PC-9 (cell line): ENCODE data around the gene SYT2. TPM values are rescaled to one million over a fixed set of nuclear protein-coding genes. Genes with fewer than 3 reads are reported as not detected.
"Not testable (repeated sequence)": the region's sequence is repeated elsewhere in the genome, so short reads cannot be mapped to it uniquely, and the experiment has no call there.

Source experiments
- BruUV-seq: library from RNA; stranded (reverse); fragments of 400-500 nt; replicated peaks from 2 replicates; lab custom pipeline; 2021; lab: Mats Ljungman, UMichigan
- CTCF ChIA-PET: fragments of 300-600 bp; sonication (Branson Sonifier 250); formaldehyde crosslinking; loops from one replicate; lab custom pipeline; 2022; ENCODE audit warnings: antibody characterized with exemption; lab: Charles Lee
- POLR2A ChIA-PET: fragments of 300-600 bp; sonication (Branson Sonifier 250); formaldehyde crosslinking; loops from one replicate; lab custom pipeline; 2022; ENCODE audit warnings: antibody characterized with exemption; ENCODE audit not compliant: unreplicated experiment; lab: Charles Lee
- DNase-seq, 2 experiments: peaks; one replicate each; pipeline versions ENCODE4 v3.0.0 to v3.0.0-alpha.2; 2015 to 2022; ENCODE audit warnings: mixed read lengths in 1 of 2
- H2AFZ ChIP-seq: fragments of 200-600 bp; sonication (generic); 2 replicates; pipeline ENCODE4 v1.8.1; 2017; ENCODE audit warnings: antibody characterized with exemption
- H3F3A ChIP-seq: fragments of 200-600 bp; sonication (generic); 2 replicates; pipeline ENCODE4 v1.8.1; 2017; ENCODE audit warnings: antibody characterized with exemption, mild to moderate bottlenecking, low read depth; ENCODE audit not compliant: insufficient read depth
- H3K27ac ChIP-seq: fragments of 200-600 bp; sonication (generic); 2 replicates; pipeline ENCODE4 v1.6.1; 2016; ENCODE audit warnings: mixed run types
- H3K27me3 ChIP-seq: fragments of 200-600 bp; sonication (generic); 2 replicates; pipeline ENCODE4 v1.6.1; 2016; ENCODE audit warnings: low read depth, mixed run types; ENCODE audit not compliant: insufficient read depth
- H3K36me3 ChIP-seq: fragments of 200-600 bp; sonication (generic); 2 replicates; pipeline ENCODE4 v1.6.1; 2016; ENCODE audit warnings: low read depth, mixed run types
- H3K4me1 ChIP-seq: fragments of 200-600 bp; sonication (generic); replicated peaks from 2 replicates; pipeline ENCODE4 v1.6.1; 2016; ENCODE audit warnings: mixed run types; ENCODE audit not compliant: insufficient read depth
- H3K4me2 ChIP-seq: fragments of 200-600 bp; sonication (generic); 2 replicates; pipeline ENCODE4 v1.6.1; 2017; ENCODE audit warnings: mixed run types
- H3K4me3 ChIP-seq: fragments of 200-600 bp; sonication (generic); 2 replicates; pipeline ENCODE4 v1.6.1; 2016; ENCODE audit warnings: mixed run types
- H3K79me2 ChIP-seq: fragments of 200-600 bp; sonication (generic); 2 replicates; pipeline ENCODE4 v1.6.1; 2017; ENCODE audit warnings: low read depth, mixed run types
- H3K9me2 ChIP-seq: fragments of 200-600 bp; sonication (generic); 2 replicates; pipeline ENCODE4 v1.8.1; 2017; ENCODE audit warnings: mild to moderate bottlenecking; ENCODE audit not compliant: insufficient read depth
- H3K9me3 ChIP-seq: fragments of 200-600 bp; sonication (generic); 2 replicates; pipeline ENCODE4 v1.8.1; 2016; ENCODE audit warnings: low read depth; ENCODE audit not compliant: insufficient read depth
- H4K20me1 ChIP-seq: fragments of 200-600 bp; sonication (generic); 2 replicates; pipeline ENCODE4 v1.8.1; 2017; ENCODE audit not compliant: insufficient read depth
- CTCF ChIP-seq: fragments of 200-600 bp; sonication (generic); conservative IDR thresholded peaks from 2 replicates; pipeline ENCODE4 v1.6.1; 2017; ENCODE audit warnings: mixed run types, antibody characterized with exemption, mild to moderate bottlenecking, moderate library complexity
- EZH2 ChIP-seq: fragments of 200-600 bp; sonication (generic); IDR thresholded peaks from 2 replicates; pipeline ENCODE4 v1.8.0; 2017; ENCODE audit warnings: antibody characterized with exemption, low read depth
- intact Hi-C: fragments of 100-400 bp; cut with micrococcal nuclease; formaldehyde crosslinking; loops from one replicate; pipeline ENCODE4 v1.10.0; 2022; ENCODE audit not compliant: unreplicated experiment
- total RNA-seq: library from RNA; stranded (reverse); gene quantifications from 2 replicates; pipeline ENCODE4 v1.2.3, GENCODE V29; 2021

SYT2 gene
- total RNA-seq, 1 experiment from 2014 or later = 0.07 TPM

GRCh38 chr1:202632241-202632640, 78.0 kb downstream of the SYT2 start:
- Histone ChIP-seq H2AFZ (no peak overlapping the region), H3F3A (no peaks in the 10 kb centered on the region), H3K79me2 (no peaks in the 10 kb centered on the region), H3K4me1 (no peaks in the 10 kb centered on the region), H3K4me3 (no peak overlapping the region), H3K9me3 (no peaks in the 10 kb centered on the region), H3K27ac (no peak overlapping the region), H3K4me2 (no peak overlapping the region), H3K9me2 (no peaks in the 10 kb centered on the region), H3K27me3 (peaks cover 30% of the 10 kb centered on the region), H4K20me1 (no peaks in the 10 kb centered on the region), H3K36me3 (no peaks in the 10 kb centered on the region)
- intact Hi-C loops = no loop called here
- no TSS peak for BruUV-seq
- no peak for DNase-seq
- CTCF ChIA-PET = no interaction called here
- TF ChIP-seq EZH2 (no peak), CTCF (no peak)
- POLR2A ChIA-PET = no interaction called here

GRCh38 chr1:202631076-202631923, 79.0 kb downstream of the SYT2 start:
- Histone ChIP-seq H3K9me3 (no peaks in the 10 kb centered on the region), H3K79me2 (no peaks in the 10 kb centered on the region), H3F3A (no peaks in the 10 kb centered on the region), H3K9me2 (no peaks in the 10 kb centered on the region), H3K4me3 (no peak overlapping the region), H3K36me3 (no peaks in the 10 kb centered on the region), H3K27ac (no peak overlapping the region), H3K27me3 (peaks cover 30% of the 10 kb centered on the region), H2AFZ (no peak overlapping the region), H3K4me2 (no peak overlapping the region), H4K20me1 (no peaks in the 10 kb centered on the region), H3K4me1 (no peaks in the 10 kb centered on the region)
- intact Hi-C loops = no loop called here
- BruUV-seq = no TSS peak
- TF ChIP-seq CTCF (no peak), EZH2 (no peak)
- DNase-seq = no peak
- POLR2A ChIA-PET = no interaction called here
- CTCF ChIA-PET = no interaction called here

GRCh38 chr1:202630541-202630940, 79.7 kb downstream of the SYT2 start:
- intact Hi-C loops = no loop called here
- no peak for DNase-seq
- CTCF ChIA-PET = no interaction called here
- H3K4me1 ChIP-seq = no peaks in the 10 kb centered on the region
- H3K9me2 ChIP-seq = no peaks in the 10 kb centered on the region
- no peaks in the 10 kb centered on the region for H3K36me3 ChIP-seq
- TF ChIP-seq CTCF = no peak
- no peak for TF ChIP-seq EZH2
- no peaks in the 10 kb centered on the region for H3F3A ChIP-seq
- no peaks in the 10 kb centered on the region for H3K9me3 ChIP-seq
- H4K20me1 ChIP-seq = no peaks in the 10 kb centered on the region
- no TSS peak for BruUV-seq
- no peak overlapping the region for H3K4me3 ChIP-seq
- no peaks in the 10 kb centered on the region for H3K79me2 ChIP-seq
- POLR2A ChIA-PET = no interaction called here
- H2AFZ ChIP-seq = no peak overlapping the region
- peaks cover 23% of the 10 kb centered on the region for H3K27me3 ChIP-seq
- no peak overlapping the region for H3K4me2 ChIP-seq
- no peak overlapping the region for H3K27ac ChIP-seq

GRCh38 chr1:202630096-202630495, 80.2 kb downstream of the SYT2 start:
- CTCF ChIA-PET = interaction anchor here (0.6 kb wide), 1 partner anchor 17 kb away, joined by 4 read pairs; no protein-coding TSS in a partner anchor
- H4K20me1 ChIP-seq, H3K9me3 ChIP-seq, H3K9me2 ChIP-seq, POLR2A ChIA-PET, BruUV-seq, H3K4me2 ChIP-seq, intact Hi-C loops, H3K36me3 ChIP-seq, H3K4me1 ChIP-seq, H3K27ac ChIP-seq, H2AFZ ChIP-seq, H3K79me2 ChIP-seq, H3F3A ChIP-seq, DNase-seq, H3K4me3 ChIP-seq: not testable (repeated sequence)
- H3K27me3 ChIP-seq = peaks cover 18% of the 10 kb centered on the region

GRCh38 chr1:202629257-202629811, 80.9 kb downstream of the SYT2 start:
- intact Hi-C loops = loop anchor here (5.0 kb wide), 1 partner anchor 287 kb away; the partner anchor contains the start of gene UBE2T
- H3K79me2 ChIP-seq, H3K9me3 ChIP-seq, H3K4me3 ChIP-seq, H3K9me2 ChIP-seq, H3K4me2 ChIP-seq, H3K36me3 ChIP-seq, H2AFZ ChIP-seq, DNase-seq, H3F3A ChIP-seq, POLR2A ChIA-PET, BruUV-seq, H4K20me1 ChIP-seq, H3K4me1 ChIP-seq, H3K27ac ChIP-seq: not testable (repeated sequence)
- CTCF ChIA-PET = interaction anchor here (0.6 kb wide), 1 partner anchor 18 kb away, joined by 4 read pairs; no protein-coding TSS in a partner anchor
- H3K27me3 ChIP-seq = peaks cover 18% of the 10 kb centered on the region
